Sigmoid colon (tissue), 7 donors: ENCODE data around the gene VAMP5. TPM values are rescaled to one million over a fixed set of nuclear protein-coding genes. Genes with fewer than 3 reads are reported as not detected.
"Not testable (repeated sequence)": the region's sequence is repeated elsewhere in the genome, so short reads cannot be mapped to it uniquely, and the experiment has no call there.

ENCODE experiments used
- DNase-seq: peaks from one replicate; pipeline ENCODE4 v3.0.0-alpha.2; 2019
- H3K27ac ChIP-seq, 4 donors: fragments of 200-600 bp; sonication (generic); one replicate each; pipeline ENCODE4 v1.5.1; 2016 to 2019; ENCODE audit warnings: mild to moderate bottlenecking in 1 of 4
- H3K27me3 ChIP-seq, 3 donors: fragments of 200-600 bp; sonication (generic); one replicate each; pipeline ENCODE4 v1.5.1; 2019; ENCODE audit warnings: mild to moderate bottlenecking in 1 of 3
- H3K36me3 ChIP-seq, 4 donors: fragments of 200-600 bp; sonication (generic); one replicate each; pipeline ENCODE4 v1.5.1; 2016 to 2019
- H3K4me1 ChIP-seq, 4 donors: fragments of 200-600 bp; sonication (generic); one replicate each; pipeline ENCODE4 v1.5.1; 2017 to 2019
- H3K4me3 ChIP-seq, 4 donors: fragments of 200-600 bp; sonication (generic); one replicate each; pipeline ENCODE4 v1.5.1; 2017 to 2019; ENCODE audit warnings: mild to moderate bottlenecking in 2 of 4, moderate library complexity in 1 of 4
- H3K9me3 ChIP-seq, 4 donors: fragments of 200-600 bp in 3 of 4; sonication (generic) in 3 of 4; one replicate each; pipeline versions ENCODE4 v1.5.1 to v1.6.1; 2013 to 2019
- EP300 ChIP-seq, 4 donors: sonication (generic); formaldehyde crosslinking; IDR thresholded peaks; one replicate each; pipeline ENCODE4 v1.6.1; 2017; ENCODE audit warnings: antibody characterized with exemption in 4 of 4
- POLR2A ChIP-seq, 2 donors: fragments of 450-650 bp; IDR thresholded peaks; one replicate each; pipeline ENCODE4 v1.6.1; 2016; ENCODE audit warnings: antibody characterized with exemption in 2 of 2, mild to moderate bottlenecking in 2 of 2, moderate library complexity in 2 of 2
- POLR2AphosphoS5 ChIP-seq, 4 donors: sonication (generic); formaldehyde crosslinking; IDR thresholded peaks; one replicate each; pipeline ENCODE4 v1.6.1; 2017; ENCODE audit warnings: antibody characterized with exemption in 4 of 4
- WGBS, 2 donors: extraction: QIAGEN DNeasy Blood & Tissue Kit; methylation state at CpG; one replicate each; pipeline ENCODE4 v1.1.7; 2013; 5-methylcytosine and 5-hydroxymethylcytosine counted together
- intact Hi-C: fragments of 100-400 bp; cut with DNase I; formaldehyde crosslinking; loops from one replicate; pipeline ENCODE4 v1.15.1; 2023
- polyA plus RNA-seq, 3 donors: library from polyadenylated mRNA; stranded (reverse); fragments of 200-250 nt; gene quantifications; one replicate each; pipeline ENCODE4 v1.2.3, GENCODE V29; 2013
- total RNA-seq, 4 donors: library from RNA; depleted of rRNA; stranded (reverse); fragments of >200 nt; gene quantifications; one replicate each; pipeline ENCODE4 v1.1.0, GENCODE V29; 2016
- TF ChIP-seq, protein P1 (sequence below), 4 experiments: fragments of 450-650 bp in 3 of 4; fragments of 200-600 bp in 1 of 4; IDR thresholded peaks; one replicate each; pipeline ENCODE4 v1.5.1; 2016 to 2019; ENCODE audit warnings: antibody characterized with exemption in 4 of 4, mild to moderate bottlenecking in 3 of 4, moderate library complexity in 2 of 4
- donor health status: healthy with polysubstance abuse.
- donor health status: Bipolar disorder and iron deficiency.
- donor health status: healthy.

VAMP5 gene
- total and polyA plus RNA-seq, 7 donors, result 51.2 to 97.5 (median 68.0) TPM

DNA sequence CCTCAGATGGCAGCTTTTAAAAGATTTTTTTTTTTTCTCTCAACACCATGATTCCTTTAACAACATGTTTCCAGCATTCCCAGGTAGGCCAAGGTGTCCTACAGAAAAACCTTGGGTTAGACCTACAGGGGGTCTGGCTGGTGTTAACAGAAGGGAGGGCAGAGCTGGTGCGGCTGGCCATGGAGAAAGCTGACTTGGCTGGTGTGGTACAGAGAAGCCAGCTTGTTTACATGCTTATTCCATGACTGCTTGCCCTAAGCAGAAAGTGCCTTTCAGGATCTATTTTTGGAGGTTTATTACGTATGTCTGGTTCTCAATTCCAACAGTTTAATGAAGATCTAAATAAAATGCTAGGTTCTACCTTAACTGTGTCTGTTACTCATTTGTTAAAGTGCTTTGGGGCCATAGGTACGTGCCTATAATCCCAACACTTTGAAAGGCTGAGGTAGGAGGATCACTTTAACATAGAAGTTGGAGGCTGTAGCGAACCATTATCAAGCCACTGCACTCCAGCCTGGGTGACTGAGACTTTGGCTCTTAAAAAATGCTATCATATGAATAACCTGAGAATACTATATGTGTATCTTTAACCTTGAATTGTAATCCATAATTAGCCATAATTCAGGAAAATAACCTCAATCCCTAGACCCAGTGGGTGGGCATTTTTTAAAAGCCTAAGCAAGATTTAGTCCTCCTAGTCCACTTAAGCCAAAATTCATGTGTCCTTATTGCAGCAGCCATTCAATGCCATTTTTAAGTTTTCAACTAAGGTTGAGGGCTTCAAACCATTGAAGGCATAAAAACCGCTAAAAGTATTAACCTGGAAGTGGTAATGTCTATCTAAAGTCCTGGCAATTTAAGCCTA lies 39.1 kb upstream of the VAMP5 start:
- intact Hi-C loops, DNase-seq, H3K27me3 ChIP-seq, H3K4me3 ChIP-seq, H3K9me3 ChIP-seq: not testable (repeated sequence)
- Histone ChIP-seq H3K4me1 (peaks cover 0 to 50% (median 44%) of the 10 kb centered on the region in 4 donors), H3K36me3 (peaks cover 34 to 77% (median 39%) of the 10 kb centered on the region in 4 donors), H3K27ac (peak overlapping the region; percentile 34 to 100 (median 78))
- TF ChIP-seq POLR2AphosphoS5 (IDR thresholded peaks at IDR 0.05), result peak in 1 of 4 donors; percentile 25
- 86 to 90% methylated on average over 5 of the region's 5 CpGs for WGBS, 2 donors

DNA sequence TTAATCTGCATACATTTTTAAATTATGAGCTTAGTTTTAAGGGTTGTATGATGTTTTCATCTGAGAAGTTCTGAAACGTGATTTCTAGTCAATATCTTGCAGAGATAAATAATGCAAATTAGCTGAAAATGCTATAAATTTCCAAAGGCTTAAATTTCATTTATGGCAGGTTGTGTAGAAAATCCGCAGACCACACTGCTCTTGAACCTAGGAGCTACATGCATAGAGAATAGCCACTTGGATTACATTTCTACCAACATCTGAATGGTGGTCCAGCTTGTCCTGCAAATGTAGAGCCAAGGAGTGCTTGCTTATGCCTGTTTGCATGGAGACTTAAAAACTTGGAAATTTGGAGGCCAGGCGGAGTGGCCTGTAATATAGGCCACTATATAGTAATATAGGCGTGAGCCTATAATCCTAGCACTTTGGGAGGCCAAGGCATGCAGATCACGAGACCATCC lies 38.4 kb upstream of the VAMP5 start:
- peaks cover 34 to 81% (median 44%) of the 10 kb centered on the region in 4 donors for H3K36me3 ChIP-seq
- no peaks in the 10 kb centered on the region for H3K9me3 ChIP-seq
- TF ChIP-seq POLR2A (IDR thresholded peaks at IDR 0.05) (no peak), POLR2AphosphoS5 (IDR thresholded peaks at IDR 0.05) (no peak)
- peaks cover 0 to 47% (median 39%) of the 10 kb centered on the region in 4 donors for H3K4me1 ChIP-seq
- no peak for DNase-seq
- H3K27ac ChIP-seq, result peak overlapping the region in 3 of 4 donors; percentile 14 to 100 (median 99)
- WGBS, 2 donors, result 83 to 86% methylated on average over 5 of the region's 5 CpGs
- intact Hi-C loops, result no loop called here
- H3K27me3 ChIP-seq, result no peaks in the 10 kb centered on the region
- no peak overlapping the region for H3K4me3 ChIP-seq

DNA sequence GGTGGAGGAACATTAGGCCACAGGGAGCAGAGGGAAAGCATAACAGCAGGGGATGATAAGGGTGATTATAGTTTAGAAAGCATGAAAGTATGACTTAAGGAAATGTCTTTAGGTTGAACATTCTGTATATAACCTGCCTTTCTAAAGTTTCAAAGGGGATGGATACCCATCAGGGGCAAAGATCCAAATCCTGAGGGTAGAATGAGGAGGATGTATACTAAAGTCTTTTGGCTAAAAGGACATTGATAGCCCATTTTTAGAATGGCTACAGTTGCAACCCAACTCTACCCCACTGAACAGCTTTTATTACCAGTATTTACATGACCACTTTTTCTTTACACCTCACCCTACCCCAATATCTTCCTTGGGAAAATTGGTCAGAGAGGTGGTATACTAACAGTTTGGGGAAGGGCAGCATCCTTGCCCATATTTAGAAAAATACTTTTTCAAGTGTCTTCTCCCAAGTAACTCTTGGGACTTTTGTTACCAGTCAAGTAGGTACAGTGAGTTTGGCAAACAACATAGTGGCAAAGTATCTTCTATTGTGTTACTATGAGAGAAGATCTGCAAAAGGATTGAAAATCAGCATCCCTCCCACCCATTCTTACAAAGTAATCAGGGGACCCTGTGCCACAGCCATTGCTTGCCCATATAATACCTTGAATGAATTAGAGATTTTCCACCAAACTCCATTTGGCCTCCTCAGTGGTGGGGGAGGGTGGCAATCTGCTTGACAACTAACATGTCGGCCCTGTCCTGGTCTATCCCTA lies 37.0 kb upstream of the VAMP5 start:
- Histone ChIP-seq H3K36me3 (peaks cover 23 to 78% (median 37%) of the 10 kb centered on the region in 4 donors), H3K4me3 (no peak overlapping the region), H3K4me1 (peaks cover 0 to 32% (median 25%) of the 10 kb centered on the region in 4 donors), H3K27ac (peak overlapping the region in 2 of 4 donors; percentile 99 to 100), H3K9me3 (no peaks in the 10 kb centered on the region), H3K27me3 (no peaks in the 10 kb centered on the region)
- intact Hi-C loops, result no loop called here
- TF ChIP-seq, protein P1, sequence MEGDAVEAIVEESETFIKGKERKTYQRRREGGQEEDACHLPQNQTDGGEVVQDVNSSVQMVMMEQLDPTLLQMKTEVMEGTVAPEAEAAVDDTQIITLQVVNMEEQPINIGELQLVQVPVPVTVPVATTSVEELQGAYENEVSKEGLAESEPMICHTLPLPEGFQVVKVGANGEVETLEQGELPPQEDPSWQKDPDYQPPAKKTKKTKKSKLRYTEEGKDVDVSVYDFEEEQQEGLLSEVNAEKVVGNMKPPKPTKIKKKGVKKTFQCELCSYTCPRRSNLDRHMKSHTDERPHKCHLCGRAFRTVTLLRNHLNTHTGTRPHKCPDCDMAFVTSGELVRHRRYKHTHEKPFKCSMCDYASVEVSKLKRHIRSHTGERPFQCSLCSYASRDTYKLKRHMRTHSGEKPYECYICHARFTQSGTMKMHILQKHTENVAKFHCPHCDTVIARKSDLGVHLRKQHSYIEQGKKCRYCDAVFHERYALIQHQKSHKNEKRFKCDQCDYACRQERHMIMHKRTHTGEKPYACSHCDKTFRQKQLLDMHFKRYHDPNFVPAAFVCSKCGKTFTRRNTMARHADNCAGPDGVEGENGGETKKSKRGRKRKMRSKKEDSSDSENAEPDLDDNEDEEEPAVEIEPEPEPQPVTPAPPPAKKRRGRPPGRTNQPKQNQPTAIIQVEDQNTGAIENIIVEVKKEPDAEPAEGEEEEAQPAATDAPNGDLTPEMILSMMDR (IDR thresholded peaks at IDR 0.05), result no peak
- peak in 2 of 4 donors; percentile 14 to 43 for TF ChIP-seq POLR2AphosphoS5 (IDR thresholded peaks at IDR 0.05)
- no peak for DNase-seq
- 83 to 91% methylated on average over 1 of the region's 1 CpG for WGBS, 2 donors

DNA sequence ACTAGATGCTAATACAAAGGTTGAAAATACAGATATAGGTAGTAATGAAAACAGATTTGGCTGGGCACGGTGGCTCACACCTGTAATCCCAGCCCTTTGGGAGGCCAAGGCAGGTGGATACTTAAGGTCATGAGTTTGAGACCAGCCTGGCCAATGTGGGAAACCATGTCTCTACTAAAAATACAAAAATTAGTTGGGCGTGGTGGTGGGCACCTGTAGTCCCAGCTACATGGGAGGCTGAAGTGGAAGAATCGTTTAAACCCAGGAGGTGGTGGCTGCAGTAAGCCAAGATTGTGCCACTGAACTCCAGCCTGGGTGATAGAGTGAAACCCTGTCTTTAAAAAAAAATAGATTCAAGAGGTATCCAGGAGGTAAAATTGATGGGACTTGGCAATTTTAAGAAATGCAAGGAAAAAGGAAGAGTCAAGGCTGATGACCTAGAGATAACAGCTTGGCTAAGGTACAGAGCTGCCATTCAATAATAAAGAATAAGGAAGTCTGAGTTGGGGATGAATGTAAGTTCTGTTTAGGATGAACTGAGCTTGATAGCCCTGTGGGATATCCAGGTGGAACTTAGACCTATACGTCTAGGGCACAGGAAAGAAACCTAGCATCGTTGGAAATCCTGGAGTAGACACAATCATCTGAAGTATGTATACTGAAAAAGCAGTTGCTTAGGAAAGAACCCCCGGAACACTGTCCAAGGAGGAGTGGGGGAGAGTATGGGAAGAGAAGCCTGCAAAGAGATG lies 36.2 kb upstream of the VAMP5 start:
- Histone ChIP-seq H3K27me3 (no peaks in the 10 kb centered on the region), H3K4me1 (peaks cover 0 to 25% (median 17%) of the 10 kb centered on the region in 4 donors), H3K4me3 (no peak overlapping the region), H3K27ac (peak overlapping the region in 3 of 4 donors; percentile 14 to 100 (median 99)), H3K9me3 (no peaks in the 10 kb centered on the region), H3K36me3 (peaks cover 19 to 78% (median 36%) of the 10 kb centered on the region in 4 donors)
- DNase-seq, result no peak
- intact Hi-C loops, result no loop called here
- TF ChIP-seq POLR2A (IDR thresholded peaks at IDR 0.05) (no peak), POLR2AphosphoS5 (IDR thresholded peaks at IDR 0.05) (peak in 2 of 4 donors; percentile 5 to 14)
- 61 to 75% methylated on average over 6 of the region's 6 CpGs for WGBS, 2 donors

DNA sequence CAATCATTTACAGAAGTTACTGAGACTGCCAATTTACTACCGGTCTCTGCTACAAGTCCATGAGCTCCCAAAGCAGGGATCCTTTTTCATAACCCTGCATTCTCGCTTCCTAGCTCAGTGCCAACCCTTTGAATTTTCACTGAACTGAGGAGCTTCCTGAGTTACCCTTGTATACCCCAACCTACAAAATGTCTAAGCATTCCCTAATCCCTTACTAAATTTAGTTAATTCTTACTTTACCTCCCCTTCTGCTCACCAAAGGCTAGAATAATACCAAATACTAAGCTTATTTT lies 35.7 kb upstream of the VAMP5 start:
- H3K27ac ChIP-seq, result peak overlapping the region in 1 of 4 donors; percentile 100
- peaks cover 16 to 78% (median 36%) of the 10 kb centered on the region in 4 donors for H3K36me3 ChIP-seq
- no peak overlapping the region for H3K4me3 ChIP-seq
- 74 to 76% methylated on average over 2 of the region's 2 CpGs for WGBS, 2 donors
- intact Hi-C loops, result no loop called here
- H3K4me1 ChIP-seq, result peaks cover 0 to 20% (median 12%) of the 10 kb centered on the region in 4 donors
- no peak for DNase-seq
- H3K27me3 ChIP-seq, result no peaks in the 10 kb centered on the region
- no peaks in the 10 kb centered on the region for H3K9me3 ChIP-seq
- TF ChIP-seq EP300 (IDR thresholded peaks at IDR 0.05), result no peak
- TF ChIP-seq POLR2AphosphoS5 (IDR thresholded peaks at IDR 0.05), result no peak
- TF ChIP-seq, protein P1 (IDR thresholded peaks at IDR 0.05), result no peak
- TF ChIP-seq POLR2A (IDR thresholded peaks at IDR 0.05), result no peak
